HepG2 (cell line): Measurements from ENCODE around the gene SLC22A31. TPM values are rescaled to one million over a fixed set of nuclear protein-coding genes. Genes with fewer than 3 reads are reported as not detected.

Experiments used
- AHR ChIP-seq: IDR thresholded peaks from 2 replicates; pipeline ENCODE4 v1.6.1; 2018; ENCODE audit warnings: missing genetic modification reagents, missing compliant biosample characterization
- ATF3 ChIP-seq: sonication (generic); formaldehyde crosslinking; IDR thresholded peaks from 2 replicates; pipeline ENCODE4 v1.4.0; 2020; ENCODE audit warnings: missing genetic modification reagents
- BRD4 ChIP-seq: sonication (generic); formaldehyde crosslinking; IDR thresholded peaks from 2 replicates; pipeline ENCODE4 v1.4.0; 2020; ENCODE audit warnings: missing genetic modification reagents
- CEBPZ ChIP-seq: IDR thresholded peaks from 2 replicates; pipeline ENCODE4 v1.6.1; 2012; ENCODE audit warnings: low read length, improper control_type of control experiment
- GZF1 ChIP-seq: sonication (generic); formaldehyde crosslinking; IDR thresholded peaks from 2 replicates; pipeline ENCODE4 v1.5.1; 2020; ENCODE audit warnings: mild to moderate bottlenecking, missing genetic modification reagents
- ISX ChIP-seq: sonication (generic); formaldehyde crosslinking; conservative IDR thresholded peaks from 2 replicates; pipeline ENCODE4 v1.5.0; 2020; ENCODE audit warnings: missing genetic modification reagents
- KAT2B ChIP-seq: fragments of 150-350 bp; IDR thresholded peaks from 2 replicates; pipeline ENCODE4 v1.6.1; 2014; ENCODE audit warnings: low read depth, low read length, borderline replicate concordance
- MEIS1 ChIP-seq: sonication (generic); formaldehyde crosslinking; IDR thresholded peaks from 2 replicates; pipeline ENCODE4 v1.9.0; 2021; ENCODE audit warnings: mild to moderate bottlenecking, missing genetic modification reagents, moderate library complexity, borderline replicate concordance
- MLLT10 ChIP-seq: sonication (generic); formaldehyde crosslinking; IDR thresholded peaks from 2 replicates; pipeline ENCODE4 v1.4.0; 2020; ENCODE audit warnings: missing genetic modification reagents
- PCBP2 ChIP-seq: fragments of 200-400 bp; formaldehyde crosslinking; optimal IDR thresholded peaks from 2 replicates; pipeline ENCODE3; 2018; ENCODE audit warnings: low read length, low read depth; ENCODE audit not compliant: poor library complexity, severe bottlenecking
- RBM22 ChIP-seq: fragments of 200-400 bp; formaldehyde crosslinking; optimal IDR thresholded peaks from 2 replicates; pipeline ENCODE3; 2017; ENCODE audit warnings: mild to moderate bottlenecking, low read length, moderate library complexity
- REL ChIP-seq: sonication (generic); formaldehyde crosslinking; conservative IDR thresholded peaks from 2 replicates; pipeline ENCODE4 v1.8.0; 2022; ENCODE audit warnings: mild to moderate bottlenecking, missing genetic modification reagents, moderate library complexity
- SIN3B ChIP-seq: fragments of 150-350 bp; IDR thresholded peaks from 2 replicates; pipeline ENCODE4 v1.6.1; 2014; ENCODE audit warnings: low read length
- SIX1 ChIP-seq: sonication (generic); formaldehyde crosslinking; IDR thresholded peaks from 2 replicates; pipeline ENCODE4 v1.4.0; 2020; ENCODE audit warnings: missing genetic modification reagents, borderline replicate concordance
- SMARCC2 ChIP-seq: fragments of 450-650 bp; IDR thresholded peaks from 2 replicates; pipeline ENCODE4 v1.6.1; 2017; ENCODE audit warnings: antibody characterized with exemption, mild to moderate bottlenecking
- THAP11 ChIP-seq: IDR thresholded peaks from 2 replicates; pipeline ENCODE4 v1.6.1; 2016; ENCODE audit warnings: missing biosample characterization, missing genetic modification reagents
- ZBTB25 ChIP-seq: IDR thresholded peaks from 2 replicates; pipeline ENCODE4 v1.6.1; 2018; ENCODE audit warnings: missing genetic modification reagents
- ZNF230 ChIP-seq: sonication (generic); formaldehyde crosslinking; IDR thresholded peaks from 2 replicates; pipeline ENCODE4 v1.4.0; 2020; ENCODE audit warnings: mild to moderate bottlenecking, missing genetic modification reagents
- ZNF235 ChIP-seq: sonication (generic); formaldehyde crosslinking; IDR thresholded peaks from 2 replicates; pipeline ENCODE4 v1.8.1; 2023; ENCODE audit warnings: mild to moderate bottlenecking, missing genetic modification reagents, borderline replicate concordance
- ZNF552 ChIP-seq: sonication (generic); formaldehyde crosslinking; IDR thresholded peaks from 2 replicates; pipeline ENCODE4 v1.9.0; 2022; ENCODE audit warnings: missing genetic modification reagents, mild to moderate bottlenecking, borderline replicate concordance
- ZNF563 ChIP-seq: sonication (generic); formaldehyde crosslinking; IDR thresholded peaks from 2 replicates; pipeline ENCODE4 v1.8.0; 2022; ENCODE audit warnings: mild to moderate bottlenecking, moderate library complexity, missing genetic modification reagents
- ZNF737 ChIP-seq: sonication (generic); formaldehyde crosslinking; IDR thresholded peaks from 2 replicates; pipeline ENCODE4 v1.5.0; 2020; ENCODE audit warnings: missing genetic modification reagents, mild to moderate bottlenecking, borderline replicate concordance
- ZNF883 ChIP-seq: sonication (generic); formaldehyde crosslinking; IDR thresholded peaks from 2 replicates; pipeline ENCODE4 v1.5.1; 2020; ENCODE audit warnings: mild to moderate bottlenecking, missing genetic modification reagents; ENCODE audit errors: not compliant biosample characterization
- polyA plus RNA-seq, 8 experiments: library from polyadenylated mRNA; depleted of rRNA in 3 of 8; stranded (reverse) in 7 of 8; unstranded in 1 of 8; fragments of >200 nt; fragmentation: Illumina TruSeq in 4 of 8; extraction: Trizol in 4 of 8; gene quantifications; 2 replicates each; pipeline versions ENCODE4 v1.2.1 to v1.2.3, GENCODE V29; 2011 to 2016; ENCODE audit warnings: low read depth in 4 of 8, missing spikeins in 1 of 8, mixed read lengths in 1 of 8; ENCODE audit not compliant: insufficient read depth in 1 of 8
- total RNA-seq, 5 experiments: library from RNA; depleted of rRNA; stranded (reverse); fragments of >200 nt; fragmentation: Illumina TruSeq; extraction: Trizol; gene quantifications; 2 replicates each; pipeline ENCODE4 v1.2.3, GENCODE V29; 2016; ENCODE audit warnings: low read depth in 1 of 5
- TF ChIP-seq, protein P1 (sequence below): sonication (generic); formaldehyde crosslinking; conservative IDR thresholded peaks from 2 replicates; pipeline ENCODE4 v1.8.0; 2022; ENCODE audit warnings: missing genetic modification reagents

Gene SLC22A31
- total and polyA plus RNA-seq, 2 of the 13 experiments (the other 11 are each of a cell fraction or from before 2014, with no cell fraction given), result 67.3 to 83.3 TPM

DNA sequence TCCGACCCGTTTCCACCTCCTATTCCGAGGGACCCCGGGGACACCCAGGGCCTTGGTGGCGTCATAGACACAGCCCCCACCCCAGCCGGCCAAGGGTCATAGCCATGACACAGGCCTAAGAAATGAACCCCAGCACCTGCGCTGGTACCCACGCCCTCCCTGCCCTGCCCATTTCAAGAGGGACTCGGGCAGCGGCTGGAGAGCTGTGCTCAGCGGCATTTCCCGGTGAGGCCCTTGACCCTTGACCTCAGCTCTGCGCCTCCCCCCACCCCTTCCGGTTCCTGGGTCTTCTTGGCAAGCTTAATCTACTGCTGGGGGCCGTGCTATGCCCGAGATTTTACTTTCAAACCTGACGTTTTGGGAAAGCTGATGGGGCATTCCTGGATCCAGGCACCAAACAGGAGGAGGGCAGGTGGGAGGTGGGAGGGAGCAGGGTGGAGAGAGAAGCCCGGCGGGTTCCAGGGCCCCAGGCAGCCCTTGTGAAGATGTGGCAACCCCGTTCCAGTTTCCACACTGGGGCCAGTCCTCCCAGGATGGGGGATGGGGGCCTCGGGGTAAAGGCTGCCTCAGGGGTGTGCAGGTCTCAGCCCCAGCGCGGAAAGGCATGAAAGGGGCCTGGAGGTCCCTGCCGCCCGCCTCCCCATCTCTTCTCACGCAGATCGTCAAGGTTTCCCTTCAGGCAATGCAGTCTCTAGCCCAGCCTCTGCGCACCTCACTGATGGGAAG, at the start of gene SLC22A31 (continued):
- TF ChIP-seq ZNF235 (CRISPR knock-in tag) (0 out of 2 replicates have a peak, but pooled peaks have one; percentile 49), AHR (CRISPR knock-in tag) (no peak), CEBPZ (no peak), ZNF883 (CRISPR knock-in tag) (no peak), ZNF552 (CRISPR knock-in tag) (0 out of 2 replicates have a peak, but pooled peaks have one; percentile 52), SIN3B (0 out of 2 replicates have a peak, but pooled peaks have one; percentile 11), ZNF230 (CRISPR knock-in tag) (peak; percentile 56; the same call in 1 of the 2 replicates), REL (CRISPR knock-in tag) (no peak), THAP11 (CRISPR knock-in tag) (peak; percentile 72), SMARCC2 (no peak), SIX1 (CRISPR knock-in tag) (no peak), ATF3 (CRISPR knock-in tag) (no peak), MEIS1 (no peak), GZF1 (CRISPR knock-in tag) (peak; percentile 74; the same call in 1 of the 2 replicates), BRD4 (CRISPR knock-in tag) (peak; percentile 77; the same call in 1 of the 2 replicates), ZNF563 (CRISPR knock-in tag) (peak; percentile 91), ZBTB25 (CRISPR knock-in tag) (no peak), PCBP2 (no peak), RBM22 (peak; percentile 83), KAT2B (no peak), ZNF737 (CRISPR knock-in tag) (no peak), MLLT10 (CRISPR knock-in tag) (no peak), ISX (CRISPR knock-in tag) (no peak)
- TF ChIP-seq, protein P1, sequence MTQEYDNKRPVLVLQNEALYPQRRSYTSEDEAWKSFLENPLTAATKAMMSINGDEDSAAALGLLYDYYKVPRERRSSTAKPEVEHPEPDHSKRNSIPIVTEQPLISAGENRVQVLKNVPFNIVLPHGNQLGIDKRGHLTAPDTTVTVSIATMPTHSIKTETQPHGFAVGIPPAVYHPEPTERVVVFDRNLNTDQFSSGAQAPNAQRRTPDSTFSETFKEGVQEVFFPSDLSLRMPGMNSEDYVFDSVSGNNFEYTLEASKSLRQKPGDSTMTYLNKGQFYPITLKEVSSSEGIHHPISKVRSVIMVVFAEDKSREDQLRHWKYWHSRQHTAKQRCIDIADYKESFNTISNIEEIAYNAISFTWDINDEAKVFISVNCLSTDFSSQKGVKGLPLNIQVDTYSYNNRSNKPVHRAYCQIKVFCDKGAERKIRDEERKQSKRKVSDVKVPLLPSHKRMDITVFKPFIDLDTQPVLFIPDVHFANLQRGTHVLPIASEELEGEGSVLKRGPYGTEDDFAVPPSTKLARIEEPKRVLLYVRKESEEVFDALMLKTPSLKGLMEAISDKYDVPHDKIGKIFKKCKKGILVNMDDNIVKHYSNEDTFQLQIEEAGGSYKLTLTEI (CRISPR knock-in tag), result no peak
